Heart left ventricle (tissue), 13 donors: Measurements from ENCODE around the gene EIF2AK2.

Source experiments
- POLR2A ChIP-seq, 2 donors: fragments of 450-650 bp; IDR thresholded peaks; one replicate each; pipeline ENCODE4 v1.6.1; 2017; ENCODE audit warnings: antibody characterized with exemption in 2 of 2, mild to moderate bottlenecking in 2 of 2, moderate library complexity in 2 of 2
- TF ChIP-seq, protein P1 (sequence below), 12 donors: fragments of 200-600 bp; sonication (generic) in 4 of 12; IDR thresholded peaks; one replicate each; pipeline versions ENCODE4 v1.5.0 to v1.8.0; 2018 to 2022; ENCODE audit warnings: antibody characterized with exemption in 12 of 12, mild to moderate bottlenecking in 5 of 12
- donor health status: ischemic (EF 13 %, LVEDD 7.1; RV severe dilation, severe dysfunction).
- donor health status: DM: no; HTN: yes; CAD: no.
- donor health status: DM: no; HTN: no; CAD: no.
- donor health status: ischemic (EF 25% LVEDD 6.9; RV normal size, moderate dysfunction).
- donor health status: ischemic (EF 25% LVEDD 5.7; RV mildly dilated, moderate dysfunction).
- donor health status: ischemic (EF 35%, LVEDD 5.7; RV mildly dilated, moderate dysfunction).
- donor health status: nonischemic (EF 11% LVEDD 7.7; RV severe dilation, severe dysfunction).
- donor health status: DM: yes; HTN: yes; CAD: no.
- donor health status: PGD.
- donor health status: ischemic (EF 29% LVEDD 5.4; RV normal size, mild dysfunction).
- donor health status: nonischemic (EF 23%, LVEDD 6.1; RV moderate dilation, normal function).

DNA sequence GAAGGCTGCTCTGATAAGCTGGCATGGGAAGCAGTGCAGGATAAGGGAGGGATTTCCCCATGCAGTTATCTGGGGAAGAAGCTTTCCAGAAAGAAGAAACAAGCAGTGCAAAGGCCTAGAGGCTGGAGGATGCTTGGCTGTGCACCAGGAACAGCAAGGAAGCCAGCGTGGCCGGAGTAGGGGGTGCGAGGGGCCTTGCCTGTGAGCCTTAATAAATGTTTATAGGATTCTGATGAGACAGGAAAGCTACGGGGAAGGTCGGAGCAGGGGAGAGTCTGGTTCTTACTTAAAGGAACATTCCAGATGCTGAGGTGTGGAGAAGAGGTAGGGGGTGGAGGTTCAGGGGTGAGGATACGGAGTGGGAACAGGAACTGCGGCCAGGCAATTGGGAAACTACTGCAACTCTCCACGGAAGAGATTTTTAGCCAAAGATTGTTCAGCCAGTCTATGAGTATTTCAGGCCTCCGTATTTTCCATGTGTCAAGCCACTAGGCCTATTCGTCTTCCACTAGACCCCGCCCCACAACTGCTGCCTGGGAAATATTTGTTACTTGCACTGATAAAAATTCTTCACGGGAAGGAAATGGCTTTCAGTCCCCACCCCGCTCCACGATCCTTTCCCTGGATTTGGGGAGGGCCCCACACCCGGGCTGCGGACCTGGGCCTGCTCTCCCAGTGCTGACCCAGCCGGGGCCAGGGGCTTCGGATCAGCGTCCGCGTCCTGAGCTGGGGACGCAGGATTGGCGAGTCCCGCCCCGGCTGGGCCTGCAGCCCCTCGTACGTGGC lies 516 bp downstream of the EIF2AK2 start:
- TF ChIP-seq, protein P1, sequence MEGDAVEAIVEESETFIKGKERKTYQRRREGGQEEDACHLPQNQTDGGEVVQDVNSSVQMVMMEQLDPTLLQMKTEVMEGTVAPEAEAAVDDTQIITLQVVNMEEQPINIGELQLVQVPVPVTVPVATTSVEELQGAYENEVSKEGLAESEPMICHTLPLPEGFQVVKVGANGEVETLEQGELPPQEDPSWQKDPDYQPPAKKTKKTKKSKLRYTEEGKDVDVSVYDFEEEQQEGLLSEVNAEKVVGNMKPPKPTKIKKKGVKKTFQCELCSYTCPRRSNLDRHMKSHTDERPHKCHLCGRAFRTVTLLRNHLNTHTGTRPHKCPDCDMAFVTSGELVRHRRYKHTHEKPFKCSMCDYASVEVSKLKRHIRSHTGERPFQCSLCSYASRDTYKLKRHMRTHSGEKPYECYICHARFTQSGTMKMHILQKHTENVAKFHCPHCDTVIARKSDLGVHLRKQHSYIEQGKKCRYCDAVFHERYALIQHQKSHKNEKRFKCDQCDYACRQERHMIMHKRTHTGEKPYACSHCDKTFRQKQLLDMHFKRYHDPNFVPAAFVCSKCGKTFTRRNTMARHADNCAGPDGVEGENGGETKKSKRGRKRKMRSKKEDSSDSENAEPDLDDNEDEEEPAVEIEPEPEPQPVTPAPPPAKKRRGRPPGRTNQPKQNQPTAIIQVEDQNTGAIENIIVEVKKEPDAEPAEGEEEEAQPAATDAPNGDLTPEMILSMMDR (IDR thresholded peaks at IDR 0.05), result no peak
- no peak for TF ChIP-seq POLR2A (IDR thresholded peaks at IDR 0.05)
